Adrenal gland (tissue), 12 donors: Measurements from ENCODE around the gene HS3ST3A1. TPM values are rescaled to one million over a fixed set of nuclear protein-coding genes. Genes with fewer than 3 reads are reported as not detected.

Experiments
- DNase-seq, 7 donors: peaks; one replicate each; pipeline ENCODE4 v3.0.0-alpha.2; 2019 to 2020
- H3K27ac ChIP-seq, 5 donors: fragments of 200-600 bp; sonication (generic) in 4 of 5; 1 replicate in 3 of 5; 2 replicates in 2 of 5; pipeline versions ENCODE4 v1.5.1 to v1.8.0; 2016 to 2020; ENCODE audit warnings: mild to moderate bottlenecking in 1 of 5
- H3K27me3 ChIP-seq: fragments of 200-600 bp; 2 replicates; pipeline ENCODE4 v1.8.0; 2021
- H3K36me3 ChIP-seq, 2 donors: fragments of 200-600 bp; replicated peaks in 1 of 2; 1 replicate in 1 of 2; 2 replicates in 1 of 2; pipeline versions ENCODE4 v1.5.1 to v1.8.0; 2018 to 2022
- H3K4me1 ChIP-seq, 2 donors: fragments of 200-600 bp; replicated peaks in 1 of 2; 1 replicate in 1 of 2; 2 replicates in 1 of 2; pipeline versions ENCODE4 v1.5.1 to v1.8.0; 2018 to 2021
- H3K4me3 ChIP-seq, 4 donors: fragments of 200-600 bp; sonication (generic) in 3 of 4; one replicate each; pipeline ENCODE4 v1.5.1; 2016 to 2018
- H3K9me3 ChIP-seq, 3 donors: fragments of 200-600 bp; sonication (generic) in 1 of 3; replicated peaks in 1 of 3; 1 replicate in 2 of 3; 2 replicates in 1 of 3; pipeline versions ENCODE4 v1.5.1 to v1.8.0; 2016 to 2021
- POLR2A ChIP-seq, 2 donors: fragments of 450-650 bp; IDR thresholded peaks; one replicate each; pipeline ENCODE4 v1.6.1; 2017; ENCODE audit warnings: antibody characterized with exemption in 2 of 2, mild to moderate bottlenecking in 2 of 2, moderate library complexity in 1 of 2
- WGBS, 4 donors: extraction: QIAGEN DNeasy Blood & Tissue Kit in 2 of 4; methylation state at CpG; one replicate each; pipeline versions ENCODE4 v1.1.5 to v1.1.7; 2013 to 2017; 5-methylcytosine and 5-hydroxymethylcytosine counted together
- intact Hi-C, 2 donors: fragments of 100-400 bp; cut with DNase I; formaldehyde crosslinking; loops; one replicate each; pipeline versions ENCODE4 v1.14.1 to v1.15.0; 2022 to 2023
- polyA plus RNA-seq, 3 donors: library from polyadenylated mRNA; stranded (reverse); fragments of 200-250 nt in 2 of 3; fragments of 350-450 nt in 1 of 3; fragmentation: Illumina TruSeq in 1 of 3; extraction: RNeasy Lipid Tissue Mini Kit (QIAGEN cat#74804) in 1 of 3; gene quantifications; one replicate each; pipeline ENCODE4 v1.2.3, GENCODE V29; 2013 to 2014
- total RNA-seq, 9 donors: library from RNA; depleted of rRNA in 4 of 9; stranded (reverse); fragments of >200 nt in 4 of 9; fragments of 120-200 nt in 1 of 9; fragmentation: NEBNext Ultra II Directional in 1 of 9; extraction: Animal tissue kit (Norgen Biotek cat#: 25700) in 1 of 9; gene quantifications; one replicate each; pipeline versions ENCODE4 v1.1.0 to v1.2.4, GENCODE V29; 2013 to 2023
- TF ChIP-seq, protein P1 (sequence below), 6 experiments: fragments of 450-650 bp in 4 of 6; fragments of 200-600 bp in 2 of 6; sonication (generic) in 1 of 6; IDR thresholded peaks; 1 replicate in 5 of 6; 2 replicates in 1 of 6; pipeline versions ENCODE4 v1.5.1 to v1.8.0; 2016 to 2021; ENCODE audit warnings: antibody characterized with exemption in 6 of 6, mild to moderate bottlenecking in 2 of 6, moderate library complexity in 1 of 6
- donor health status: healthy with polysubstance abuse.
- donor health status: Bipolar disorder and iron deficiency.
- donor health status: DM: yes; HTN: yes; CAD: no.
- donor health status: DM: no; HTN: no; CAD: no.
- donor health status: DM: no; HTN: no; CAD: no.
- donor health status: DM: yes; HTN: yes; CAD: no.

The HS3ST3A1 gene
- total and polyA plus RNA-seq, 12 donors = 0.09 to 22.7 (median 4.0) TPM

DNA sequence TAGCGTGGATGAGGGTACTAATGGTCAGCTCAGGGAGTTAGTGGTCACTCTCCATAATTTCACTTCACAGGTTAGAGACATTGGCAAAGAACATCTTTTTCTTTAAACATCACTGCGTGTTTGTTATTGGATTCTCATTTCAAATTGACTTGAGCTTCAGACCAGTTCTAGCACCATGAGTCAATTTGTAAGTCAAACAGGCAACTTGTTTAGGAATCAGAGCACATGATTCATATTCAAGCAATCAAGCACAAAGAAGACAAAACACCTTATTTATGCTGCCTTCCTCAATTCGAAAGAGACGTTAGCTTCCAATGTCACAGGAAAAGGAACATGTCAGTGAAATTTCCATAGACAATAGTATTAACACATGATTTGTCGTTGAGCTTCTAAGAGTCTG is 62.3 kb downstream of the HS3ST3A1 start:
- no peak for DNase-seq
- H3K4me1 ChIP-seq = no peaks in the 10 kb centered on the region
- H3K4me3 ChIP-seq = no peak overlapping the region
- H3K9me3 ChIP-seq = no peaks in the 10 kb centered on the region
- H3K27ac ChIP-seq = no peak overlapping the region
- intact Hi-C loops = no loop called here
- TF ChIP-seq, protein P1, sequence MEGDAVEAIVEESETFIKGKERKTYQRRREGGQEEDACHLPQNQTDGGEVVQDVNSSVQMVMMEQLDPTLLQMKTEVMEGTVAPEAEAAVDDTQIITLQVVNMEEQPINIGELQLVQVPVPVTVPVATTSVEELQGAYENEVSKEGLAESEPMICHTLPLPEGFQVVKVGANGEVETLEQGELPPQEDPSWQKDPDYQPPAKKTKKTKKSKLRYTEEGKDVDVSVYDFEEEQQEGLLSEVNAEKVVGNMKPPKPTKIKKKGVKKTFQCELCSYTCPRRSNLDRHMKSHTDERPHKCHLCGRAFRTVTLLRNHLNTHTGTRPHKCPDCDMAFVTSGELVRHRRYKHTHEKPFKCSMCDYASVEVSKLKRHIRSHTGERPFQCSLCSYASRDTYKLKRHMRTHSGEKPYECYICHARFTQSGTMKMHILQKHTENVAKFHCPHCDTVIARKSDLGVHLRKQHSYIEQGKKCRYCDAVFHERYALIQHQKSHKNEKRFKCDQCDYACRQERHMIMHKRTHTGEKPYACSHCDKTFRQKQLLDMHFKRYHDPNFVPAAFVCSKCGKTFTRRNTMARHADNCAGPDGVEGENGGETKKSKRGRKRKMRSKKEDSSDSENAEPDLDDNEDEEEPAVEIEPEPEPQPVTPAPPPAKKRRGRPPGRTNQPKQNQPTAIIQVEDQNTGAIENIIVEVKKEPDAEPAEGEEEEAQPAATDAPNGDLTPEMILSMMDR (IDR thresholded peaks at IDR 0.05) = no peak
- TF ChIP-seq POLR2A (IDR thresholded peaks at IDR 0.05) = no peak
- WGBS, 4 donors = 84 to 87% (median 86%) methylated on average over 5 of the region's 5 CpGs
- no peaks in the 10 kb centered on the region for H3K27me3 ChIP-seq
- no peaks in the 10 kb centered on the region for H3K36me3 ChIP-seq

DNA sequence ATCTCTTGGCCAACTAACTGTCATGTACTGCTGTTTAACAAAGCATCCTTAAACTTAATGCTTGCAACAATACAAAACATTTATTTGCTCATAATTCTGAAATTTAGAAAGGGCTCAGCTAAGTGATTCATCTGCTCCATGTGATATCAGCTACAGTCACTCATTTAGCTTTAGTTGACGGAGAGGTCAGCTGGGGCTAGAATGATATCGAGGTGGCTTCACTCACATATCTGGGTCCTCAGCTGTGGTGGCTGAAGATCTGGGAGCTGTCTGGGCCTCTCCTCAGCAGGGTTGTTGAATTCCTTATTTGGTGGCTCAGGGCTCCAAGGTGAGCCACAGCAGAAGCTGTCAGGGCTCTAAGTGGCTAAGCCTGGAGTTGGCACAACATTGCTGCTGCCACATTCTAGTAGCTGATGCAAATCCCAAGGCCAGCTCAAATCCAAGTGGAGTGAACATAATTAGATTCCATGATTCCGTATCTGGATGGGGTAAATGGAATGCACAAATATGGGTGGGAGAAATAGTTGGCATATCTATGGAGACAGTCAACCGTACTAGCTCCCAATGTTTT is 62.8 kb downstream of the HS3ST3A1 start:
- Histone ChIP-seq H3K4me3 (no peak overlapping the region), H3K9me3 (no peaks in the 10 kb centered on the region), H3K27ac (no peak overlapping the region), H3K27me3 (no peaks in the 10 kb centered on the region), H3K4me1 (no peaks in the 10 kb centered on the region), H3K36me3 (no peaks in the 10 kb centered on the region)
- intact Hi-C loops = no loop called here
- WGBS, 4 donors = 80 to 93% (median 88%) methylated on average over 4 of the region's 4 CpGs
- no peak for DNase-seq
- TF ChIP-seq, protein P1 (IDR thresholded peaks at IDR 0.05) = no peak
- no peak for TF ChIP-seq POLR2A (IDR thresholded peaks at IDR 0.05)

DNA sequence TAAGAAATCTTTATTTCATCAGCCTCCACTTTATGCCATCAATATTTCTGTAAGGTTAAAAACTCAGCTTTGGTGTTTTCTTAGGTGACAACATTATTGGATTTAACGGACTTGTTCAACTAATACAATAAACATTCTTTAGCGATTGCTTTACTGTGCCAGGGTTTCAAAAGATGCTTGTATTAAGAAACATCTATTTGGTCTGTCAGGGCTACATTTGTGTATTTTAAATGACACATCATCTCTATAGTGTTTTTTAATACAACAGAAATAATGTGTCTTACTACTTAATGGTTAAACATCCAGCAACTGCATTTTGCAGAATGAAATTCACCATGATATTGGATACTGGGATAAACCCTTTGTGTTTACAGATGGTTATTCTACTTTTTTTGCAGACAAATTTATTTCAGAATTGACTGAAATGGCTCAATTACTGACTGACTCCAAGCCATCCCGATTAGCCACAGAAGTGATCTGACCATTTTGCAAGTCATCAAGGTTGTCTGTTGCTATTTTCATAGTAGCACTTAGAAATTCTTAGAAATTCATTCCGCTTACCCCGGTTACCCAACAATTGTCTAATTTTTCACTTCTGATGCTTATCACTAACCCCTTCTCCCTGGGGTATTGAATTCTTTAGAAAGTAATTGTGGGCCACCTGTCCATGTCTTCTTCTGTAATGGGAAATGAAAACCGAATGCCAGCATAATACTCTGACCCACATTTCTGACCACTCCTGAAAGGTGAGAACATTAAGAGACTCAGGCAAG is 63.7 kb downstream of the HS3ST3A1 start:
- DNase-seq = no peak
- H3K27me3 ChIP-seq = no peaks in the 10 kb centered on the region
- 77 to 85% (median 79%) methylated on average over 6 of the region's 6 CpGs for WGBS, 4 donors
- no peak for TF ChIP-seq POLR2A (IDR thresholded peaks at IDR 0.05)
- TF ChIP-seq, protein P1 (IDR thresholded peaks at IDR 0.05) = no peak
- H3K27ac ChIP-seq = no peak overlapping the region
- H3K36me3 ChIP-seq = no peaks in the 10 kb centered on the region
- intact Hi-C loops = no loop called here
- H3K4me1 ChIP-seq = no peaks in the 10 kb centered on the region
- H3K4me3 ChIP-seq = no peak overlapping the region
- no peaks in the 10 kb centered on the region for H3K9me3 ChIP-seq

DNA sequence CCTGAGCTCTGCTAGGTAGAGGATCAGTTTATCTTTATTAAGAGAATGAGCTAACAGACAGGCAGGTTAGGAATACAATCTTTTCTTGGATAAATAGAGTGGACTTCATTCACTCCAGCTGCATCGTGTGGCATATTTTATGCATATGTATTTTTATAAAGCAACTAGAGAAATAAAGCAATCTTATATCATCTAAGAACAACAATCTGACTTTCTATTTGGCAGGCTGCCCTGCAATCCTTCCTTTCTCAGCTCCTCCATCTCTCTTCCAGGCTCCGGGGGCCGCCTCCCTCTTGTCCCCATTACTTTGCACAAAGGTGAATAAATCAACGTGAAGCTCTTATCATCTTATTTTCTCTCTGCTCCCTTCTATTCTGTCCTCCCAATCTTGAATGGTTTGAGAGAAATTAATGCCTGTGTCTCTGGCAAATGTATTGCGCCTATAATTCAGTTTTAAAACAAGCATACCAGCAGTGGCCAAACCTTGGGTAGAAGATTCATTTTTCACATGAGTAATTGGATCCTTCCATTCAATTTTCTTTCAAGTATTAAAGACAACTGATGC is 64.5 kb downstream of the HS3ST3A1 start:
- WGBS, 4 donors = 50 to 62% (median 57%) methylated on average over 5 of the region's 5 CpGs
- intact Hi-C loops = no loop called here
- TF ChIP-seq POLR2A (IDR thresholded peaks at IDR 0.05) = no peak
- TF ChIP-seq, protein P1 (IDR thresholded peaks at IDR 0.05) = no peak

More for the DNA sequence above, 64.5 kb downstream of the HS3ST3A1 start:
- no peaks in the 10 kb centered on the region for H3K36me3 ChIP-seq
- H3K4me3 ChIP-seq = no peak overlapping the region
- no peak overlapping the region for H3K27ac ChIP-seq
- H3K4me1 ChIP-seq = no peaks in the 10 kb centered on the region
- no peaks in the 10 kb centered on the region for H3K9me3 ChIP-seq
- H3K27me3 ChIP-seq = no peaks in the 10 kb centered on the region
- DNase-seq = no peak
